Measurements from ENCODE around the gene CEACAM19. TPM values are rescaled to one million over a fixed set of nuclear protein-coding genes. Genes with fewer than 3 reads are reported as not detected.
"Not testable (repeated sequence)": the region's sequence is repeated elsewhere in the genome, so short reads cannot be mapped to it uniquely, and the experiment has no call there.

Gene CEACAM19
- polyA plus RNA-seq, 1 donor = 11.7 TPM

- DNase-seq = no peak
Observed at GRCh38 chr19:44645407-44646048, 25.8 kb upstream of the CEACAM19 start.

GRCh38 chr19:44646049-44646416, 25.2 kb upstream of the CEACAM19 start:
- DNase-seq = no peak

- DNase-seq = no peak
Observed at GRCh38 chr19:44647144-44647543, 24.1 kb upstream of the CEACAM19 start.

GRCh38 chr19:44648631-44649251, 22.5 kb upstream of the CEACAM19 start:
- DNase-seq = no peak

- DNase-seq = no peak
Observed at GRCh38 chr19:44649578-44650145, 21.6 kb upstream of the CEACAM19 start.

- DNase-seq = no peak
Observed at GRCh38 chr19:44653343-44653742, 17.9 kb upstream of the CEACAM19 start.

GRCh38 chr19:44653977-44654774, 17.1 kb upstream of the CEACAM19 start:
- peak; percentile 46 for DNase-seq

- DNase-seq = peak; percentile 49
Observed at GRCh38 chr19:44657211-44657921, 13.9 kb upstream of the CEACAM19 start.

GRCh38 chr19:44658069-44658733, 13.1 kb upstream of the CEACAM19 start:
- no peak for DNase-seq

- no peak for DNase-seq
Observed at GRCh38 chr19:44660081-44660480, 11.2 kb upstream of the CEACAM19 start.

- DNase-seq = no peak
Observed at GRCh38 chr19:44661205-44661604, 10.1 kb upstream of the CEACAM19 start.

GRCh38 chr19:44661904-44662303, 9.4 kb upstream of the CEACAM19 start:
- DNase-seq = no peak

GRCh38 chr19:44662691-44663385, 8.4 kb upstream of the CEACAM19 start:
- DNase-seq = no peak

GRCh38 chr19:44663996-44664395, 7.3 kb upstream of the CEACAM19 start:
- no peak for DNase-seq

- DNase-seq = no peak
Observed at GRCh38 chr19:44664976-44665375, 6.3 kb upstream of the CEACAM19 start.

- DNase-seq = no peak
Observed at GRCh38 chr19:44666852-44667556, 4.3 kb upstream of the CEACAM19 start.

GRCh38 chr19:44668985-44669764, 2.1 kb upstream of the CEACAM19 start:
- DNase-seq = no peak

- DNase-seq = not testable (repeated sequence)
Observed at GRCh38 chr19:44670027-44670426, 1.3 kb upstream of the CEACAM19 start.

- DNase-seq = no peak
Observed at GRCh38 chr19:44672226-44672625, 944 bp downstream of the CEACAM19 start.

- no peak for DNase-seq
Observed at GRCh38 chr19:44673510-44673909, 2.2 kb downstream of the CEACAM19 start.
